ENCODE results near the gene BLOC1S1. TPM values are rescaled to one million over a fixed set of nuclear protein-coding genes. Genes with fewer than 3 reads are reported as not detected.

The BLOC1S1 gene
- total and polyA plus RNA-seq, 12 donors: 180 to 1,005 (median 227) TPM

DNA sequence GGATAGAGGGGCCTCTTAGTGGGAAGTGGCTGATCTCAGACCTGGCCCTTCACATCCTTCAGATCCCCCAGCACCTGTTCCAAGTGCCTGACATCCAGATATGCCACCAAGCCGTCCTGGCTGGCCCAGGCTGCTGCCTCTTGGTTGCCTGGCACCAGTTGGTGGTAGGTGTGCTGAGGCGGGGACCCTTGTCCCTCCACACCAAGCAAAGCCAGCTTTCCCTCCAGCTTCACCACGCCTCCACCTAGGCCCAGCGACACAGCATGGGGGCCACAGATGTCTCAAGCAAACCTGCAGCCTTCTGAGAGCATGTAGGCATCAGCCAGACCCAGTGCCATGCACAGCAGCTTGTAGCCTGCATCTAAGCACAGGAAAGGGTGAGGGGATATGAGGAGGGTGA is 16.4 kb downstream of the BLOC1S1 start:
- Histone ChIP-seq H3K9me3 (replicated peaks in 1 of 3) (no peaks in the 10 kb centered on the region), H3K4me3 (no peak overlapping the region), H3K4me1 (replicated peaks in 1 of 2) (peaks cover 20 to 22% of the 10 kb centered on the region in 2 donors), H3K27me3 (no peaks in the 10 kb centered on the region), H3K27ac (no peak overlapping the region), H3K36me3 (replicated peaks in 1 of 2) (no peaks in the 10 kb centered on the region)
- 82 to 97% (median 86%) methylated on average over 4 of the region's 4 CpGs for WGBS, 4 donors
- peak in 2 of 7 donors; percentile 16 to 48 for DNase-seq
- intact Hi-C loops (cut with DNase I): no loop called here
- TF ChIP-seq POLR2A (IDR thresholded peaks at IDR 0.05) (no peak), CTCF (IDR thresholded peaks at IDR 0.05) (no peak)

GRCh38 chr12:55733021-55733555 is 17.2 kb downstream of the BLOC1S1 start:
- DNase-seq: peak in 2 of 7 donors; percentile 21 to 48
- intact Hi-C loops (cut with DNase I): no loop called here
- TF ChIP-seq POLR2A (IDR thresholded peaks at IDR 0.05) (no peak), CTCF (IDR thresholded peaks at IDR 0.05) (no peak)
- H3K4me1 ChIP-seq (replicated peaks in 1 of 2): peaks cover 18 to 23% of the 10 kb centered on the region in 2 donors
- H3K27ac ChIP-seq: no peak overlapping the region
- no peaks in the 10 kb centered on the region for H3K36me3 ChIP-seq (replicated peaks in 1 of 2)
- no peaks in the 10 kb centered on the region for H3K9me3 ChIP-seq (replicated peaks in 1 of 3)
- WGBS, 4 donors: 86 to 91% (median 89%) methylated on average over 12 to 14 of the region's 14 CpGs
- no peaks in the 10 kb centered on the region for H3K27me3 ChIP-seq
- H3K4me3 ChIP-seq: no peak overlapping the region

DNA sequence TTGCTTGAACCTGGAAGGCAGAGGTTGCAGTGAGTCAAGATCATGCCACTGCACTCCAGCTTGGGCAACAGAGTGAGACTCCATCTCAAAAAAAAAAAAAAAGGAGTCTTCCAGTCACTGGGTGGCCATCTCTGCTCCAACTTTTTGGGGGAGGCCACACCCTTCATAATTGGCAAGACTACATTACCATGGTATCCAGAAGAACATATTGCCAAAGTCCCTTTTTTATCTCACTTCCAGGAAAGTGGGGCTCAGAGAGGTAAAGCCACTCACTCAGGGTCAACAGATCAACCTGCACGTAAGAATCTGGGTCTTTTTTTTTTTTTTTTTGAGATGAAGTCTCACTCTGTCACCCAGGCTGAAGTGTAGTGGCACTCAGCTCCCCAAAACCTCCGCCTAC is 18.0 kb downstream of the BLOC1S1 start:
- no peak for DNase-seq
- Histone ChIP-seq H3K27me3 (no peaks in the 10 kb centered on the region), H3K4me3 (no peak overlapping the region), H3K36me3 (replicated peaks in 1 of 2) (no peaks in the 10 kb centered on the region), H3K27ac (no peak overlapping the region), H3K9me3 (replicated peaks in 1 of 3) (no peaks in the 10 kb centered on the region), H3K4me1 (replicated peaks in 1 of 2) (peaks cover 21 to 25% of the 10 kb centered on the region in 2 donors)
- intact Hi-C loops (cut with DNase I): no loop called here
- TF ChIP-seq POLR2A (IDR thresholded peaks at IDR 0.05): no peak
- TF ChIP-seq CTCF (IDR thresholded peaks at IDR 0.05): no peak
- WGBS, 4 donors: 67 to 79% (median 76%) methylated on average over 2 of the region's 2 CpGs

DNA sequence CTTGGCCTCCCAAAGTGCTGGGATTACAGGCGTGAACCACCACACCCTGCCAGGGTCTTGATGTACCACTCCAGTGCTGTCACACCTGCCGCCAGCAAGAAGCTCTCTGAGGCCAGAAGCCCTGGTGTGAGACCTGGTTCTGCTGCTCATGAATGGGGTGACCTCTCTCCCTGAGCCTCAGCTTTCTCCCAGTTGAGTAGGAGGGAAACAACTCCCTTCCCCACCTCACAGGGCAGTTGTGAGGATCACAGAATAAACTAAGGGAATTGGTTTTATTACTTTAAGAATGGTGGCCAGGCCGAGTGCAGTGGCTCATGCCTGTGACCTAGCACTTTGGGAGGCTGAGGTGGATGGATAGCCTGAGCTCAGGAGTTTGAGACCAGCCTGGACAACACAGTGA is 18.7 kb downstream of the BLOC1S1 start:
- H3K27me3 ChIP-seq: no peaks in the 10 kb centered on the region
- TF ChIP-seq CTCF (IDR thresholded peaks at IDR 0.05) (no peak), POLR2A (IDR thresholded peaks at IDR 0.05) (no peak)
- WGBS, 4 donors: 86 to 97% (median 91%) methylated on average over 1 to 3 of the region's 3 CpGs
- no peaks in the 10 kb centered on the region for H3K36me3 ChIP-seq (replicated peaks in 1 of 2)
- no peak overlapping the region for H3K27ac ChIP-seq
- DNase-seq: peak in 2 of 7 donors; percentile 18 to 38
- no peak overlapping the region for H3K4me3 ChIP-seq
- peaks cover 17 to 25% of the 10 kb centered on the region in 2 donors for H3K4me1 ChIP-seq (replicated peaks in 1 of 2)
- intact Hi-C loops (cut with DNase I): no loop called here
- H3K9me3 ChIP-seq (replicated peaks in 1 of 3): no peaks in the 10 kb centered on the region
